Body of pancreas (tissue), 4 donors: Measurements from ENCODE around the gene BCR. TPM values are rescaled to one million over a fixed set of nuclear protein-coding genes. Genes with fewer than 3 reads are reported as not detected.
A peak's percentile ranks its signal among the peaks of the same experiment; 100 is the strongest.

Experiments used
- ATAC-seq: fragments of 150-250 bp; one replicate; pipeline ENCODE4 v1.9.1; 2016
- DNase-seq, 4 donors: peaks; one replicate each; pipeline ENCODE4 v3.0.0-alpha.2; 2019
- H3K27ac ChIP-seq, 4 donors: fragments of 200-600 bp; sonication (generic); 1 replicate in 3 of 4; 2 replicates in 1 of 4; pipeline versions ENCODE4 v1.5.1 to v1.6.1; 2016 to 2019; ENCODE audit warnings: mild to moderate bottlenecking in 1 of 4, mixed read lengths in 1 of 4, moderate library complexity in 1 of 4
- H3K27me3 ChIP-seq, 2 donors: fragments of 200-600 bp; sonication (generic); one replicate each; pipeline ENCODE4 v1.6.0; 2016; ENCODE audit warnings: mild to moderate bottlenecking in 1 of 2
- H3K36me3 ChIP-seq, 2 donors: fragments of 200-600 bp; sonication (generic); replicated peaks in 1 of 2; 2 replicates each; pipeline ENCODE4 v1.5.1; 2016; ENCODE audit warnings: low read depth in 2 of 2; ENCODE audit not compliant: insufficient read depth in 1 of 2
- H3K4me1 ChIP-seq: fragments of 200-600 bp; sonication (generic); one replicate; pipeline ENCODE4 v1.6.0; 2016
- H3K4me3 ChIP-seq, 2 donors: fragments of 200-600 bp; sonication (generic); 1 replicate in 1 of 2; 2 replicates in 1 of 2; pipeline ENCODE4 v1.5.1; 2016 to 2019
- H3K9me3 ChIP-seq, 3 donors: fragments of 200-600 bp; sonication (generic); 1 replicate in 2 of 3; 2 replicates in 1 of 3; pipeline ENCODE4 v1.5.1; 2016
- CTCF ChIP-seq, 7 experiments: fragments of 450-650 bp in 4 of 7; fragments of 200-600 bp in 3 of 7; sonication (generic) in 3 of 7; IDR thresholded peaks; one replicate each; pipeline ENCODE4 v1.5.1; 2016 to 2019; ENCODE audit warnings: antibody characterized with exemption in 7 of 7
- POLR2A ChIP-seq, 3 donors: fragments of 450-650 bp; IDR thresholded peaks; one replicate each; pipeline ENCODE4 v1.6.1; 2016; ENCODE audit warnings: antibody characterized with exemption in 3 of 3, mild to moderate bottlenecking in 2 of 3
- WGBS, 2 donors: methylation state at CpG; one replicate each; pipeline ENCODE4 v1.1.5; 2017; 5-methylcytosine and 5-hydroxymethylcytosine counted together
- intact Hi-C: fragments of 100-400 bp; cut with DNase I; formaldehyde crosslinking; loops from one replicate; pipeline ENCODE4 v1.15.1; 2023
- total RNA-seq, 2 donors: library from RNA; depleted of rRNA; stranded (reverse); fragments of >200 nt; gene quantifications; one replicate each; pipeline ENCODE4 v1.1.0, GENCODE V29; 2016

BCR gene
- total RNA-seq, 2 donors from 2014 or later, result 28.3 to 71.2 TPM

- peak; percentile 50 to 64 (median 60) for DNase-seq
- Histone ChIP-seq H3K4me3 (no peak overlapping the region), H3K9me3 (no peaks in the 10 kb centered on the region), H3K36me3 (no peaks in the 10 kb centered on the region), H3K4me1 (peaks cover 77% of the 10 kb centered on the region), H3K27me3 (no peaks in the 10 kb centered on the region), H3K27ac (peak overlapping the region in 3 of 4 donors; percentile 11 to 63 (median 56))
- TF ChIP-seq CTCF (IDR thresholded peaks at IDR 0.05) (no peak), POLR2A (IDR thresholded peaks at IDR 0.05) (no peak)
- WGBS, 2 donors, result 55 to 68% methylated on average over 12 of the region's 12 CpGs
- intact Hi-C loops, result no loop called here
- peak; percentile 76 for ATAC-seq
Observed at GRCh38 chr22:23215294-23216241, 35.3 kb downstream of the BCR start.

GRCh38 chr22:23216461-23217170 lies 36.3 kb downstream of the BCR start:
- intact Hi-C loops, result no loop called here
- Histone ChIP-seq H3K4me3 (no peak overlapping the region), H3K27ac (peak overlapping the region in 2 of 4 donors; percentile 56 to 63), H3K4me1 (peaks cover 77% of the 10 kb centered on the region), H3K9me3 (no peaks in the 10 kb centered on the region), H3K27me3 (no peaks in the 10 kb centered on the region), H3K36me3 (no peaks in the 10 kb centered on the region)
- TF ChIP-seq CTCF (IDR thresholded peaks at IDR 0.05), result no peak
- 77 to 86% methylated on average over 11 to 16 of the region's 16 CpGs for WGBS, 2 donors
- ATAC-seq (no peak), DNase-seq (no peak)

- Histone ChIP-seq H3K9me3 (no peaks in the 10 kb centered on the region), H3K27ac (peak overlapping the region in 2 of 4 donors; percentile 41 to 80), H3K4me1 (peaks cover 75% of the 10 kb centered on the region), H3K27me3 (no peaks in the 10 kb centered on the region), H3K36me3 (no peaks in the 10 kb centered on the region), H3K4me3 (no peak overlapping the region)
- TF ChIP-seq POLR2A (IDR thresholded peaks at IDR 0.05) (no peak), CTCF (IDR thresholded peaks at IDR 0.05) (no peak)
- 82 to 87% methylated on average over 14 to 16 of the region's 16 CpGs for whole genome bisulfite sequencing, 2 donors
- DNase-seq (no peak), ATAC-seq (no peak)
- intact Hi-C loops, result no loop called here
Observed at GRCh38 chr22:23217171-23218052, 37.1 kb downstream of the BCR start.

GRCh38 chr22:23218053-23218866 lies 38.0 kb downstream of the BCR start:
- intact Hi-C loops, result no loop called here
- Histone ChIP-seq H3K9me3 (no peaks in the 10 kb centered on the region), H3K27me3 (no peaks in the 10 kb centered on the region), H3K4me1 (peaks cover 69% of the 10 kb centered on the region), H3K4me3 (no peak overlapping the region), H3K27ac (peak overlapping the region; percentile 41 to 80 (median 62)), H3K36me3 (no peaks in the 10 kb centered on the region)
- 66 to 71% methylated on average over 6 to 12 of the region's 12 CpGs for WGBS, 2 donors
- DNase-seq, result peak in 2 of 4 donors; percentile 35 to 39
- no peak for ATAC-seq
- TF ChIP-seq POLR2A (IDR thresholded peaks at IDR 0.05), result no peak
